ENCODE data around the gene TMEM212. TPM values are rescaled to one million over a fixed set of nuclear protein-coding genes. Genes with fewer than 3 reads are reported as not detected.

TMEM212 gene
- total RNA-seq, 4 donors from 2014 or later, result not detected

- H3K27ac ChIP-seq, result no peak overlapping the region
- no peaks in the 10 kb centered on the region for H3K27me3 ChIP-seq
- H3K4me3 ChIP-seq, result no peak overlapping the region
- no peaks in the 10 kb centered on the region for H3K9me3 ChIP-seq
- no peaks in the 10 kb centered on the region for H3K36me3 ChIP-seq
- ATAC-seq, result no peak
- TF ChIP-seq POLR2AphosphoS5 (IDR thresholded peaks at IDR 0.05), result no peak
- TF ChIP-seq, protein P1, sequence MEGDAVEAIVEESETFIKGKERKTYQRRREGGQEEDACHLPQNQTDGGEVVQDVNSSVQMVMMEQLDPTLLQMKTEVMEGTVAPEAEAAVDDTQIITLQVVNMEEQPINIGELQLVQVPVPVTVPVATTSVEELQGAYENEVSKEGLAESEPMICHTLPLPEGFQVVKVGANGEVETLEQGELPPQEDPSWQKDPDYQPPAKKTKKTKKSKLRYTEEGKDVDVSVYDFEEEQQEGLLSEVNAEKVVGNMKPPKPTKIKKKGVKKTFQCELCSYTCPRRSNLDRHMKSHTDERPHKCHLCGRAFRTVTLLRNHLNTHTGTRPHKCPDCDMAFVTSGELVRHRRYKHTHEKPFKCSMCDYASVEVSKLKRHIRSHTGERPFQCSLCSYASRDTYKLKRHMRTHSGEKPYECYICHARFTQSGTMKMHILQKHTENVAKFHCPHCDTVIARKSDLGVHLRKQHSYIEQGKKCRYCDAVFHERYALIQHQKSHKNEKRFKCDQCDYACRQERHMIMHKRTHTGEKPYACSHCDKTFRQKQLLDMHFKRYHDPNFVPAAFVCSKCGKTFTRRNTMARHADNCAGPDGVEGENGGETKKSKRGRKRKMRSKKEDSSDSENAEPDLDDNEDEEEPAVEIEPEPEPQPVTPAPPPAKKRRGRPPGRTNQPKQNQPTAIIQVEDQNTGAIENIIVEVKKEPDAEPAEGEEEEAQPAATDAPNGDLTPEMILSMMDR (IDR thresholded peaks at IDR 0.05), result no peak
- no peak for TF ChIP-seq POLR2A (IDR thresholded peaks at IDR 0.05)
- no peak for TF ChIP-seq EP300 (IDR thresholded peaks at IDR 0.05)
- no peaks in the 10 kb centered on the region for H3K4me1 ChIP-seq
Measured at GRCh38 chr3:171895291-171895690, 52.1 kb downstream of the TMEM212 start.

DNA sequence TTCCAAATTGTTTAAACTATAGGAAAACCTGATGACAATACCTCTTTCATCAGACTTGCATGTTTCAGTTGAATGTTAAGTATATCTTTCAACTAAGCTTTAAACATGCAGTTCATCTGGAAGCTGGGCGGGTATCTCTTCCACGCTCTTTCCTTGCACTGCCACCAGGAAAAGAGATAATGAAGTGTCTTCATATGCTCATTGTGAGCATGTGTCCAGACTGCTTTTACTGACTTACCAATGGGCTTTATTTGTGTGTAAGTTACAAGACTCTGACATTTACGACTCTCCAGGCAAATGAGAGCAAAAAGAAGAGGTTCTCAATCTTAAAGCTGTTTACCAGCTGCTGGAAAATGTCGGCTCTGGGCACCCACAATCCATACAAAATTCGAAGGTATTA, 52.8 kb downstream of the TMEM212 start:
- WGBS, 2 donors (ENCODE audit: low coverage in 1 of 2), result 74 to 90% methylated on average over 5 of the region's 5 CpGs
- H3K36me3 ChIP-seq, result no peaks in the 10 kb centered on the region
- TF ChIP-seq POLR2AphosphoS5 (IDR thresholded peaks at IDR 0.05) (no peak), EP300 (IDR thresholded peaks at IDR 0.05) (no peak), POLR2A (IDR thresholded peaks at IDR 0.05) (no peak)
- TF ChIP-seq, protein P1 (IDR thresholded peaks at IDR 0.05), result no peak
- ATAC-seq, result no peak
- H3K4me1 ChIP-seq, result no peaks in the 10 kb centered on the region
- H3K27ac ChIP-seq, result no peak overlapping the region
- H3K9me3 ChIP-seq, result no peaks in the 10 kb centered on the region
- no peak overlapping the region for H3K4me3 ChIP-seq
- no peaks in the 10 kb centered on the region for H3K27me3 ChIP-seq

- H3K4me1 ChIP-seq, result no peaks in the 10 kb centered on the region
- 83 to 100% methylated on average over 3 of the region's 3 CpGs for WGBS, 2 donors (ENCODE audit: low coverage in 1 of 2)
- H3K27ac ChIP-seq, result no peak overlapping the region
Measured at GRCh38 chr3:171896316-171896715, 53.2 kb downstream of the TMEM212 start.

DNA sequence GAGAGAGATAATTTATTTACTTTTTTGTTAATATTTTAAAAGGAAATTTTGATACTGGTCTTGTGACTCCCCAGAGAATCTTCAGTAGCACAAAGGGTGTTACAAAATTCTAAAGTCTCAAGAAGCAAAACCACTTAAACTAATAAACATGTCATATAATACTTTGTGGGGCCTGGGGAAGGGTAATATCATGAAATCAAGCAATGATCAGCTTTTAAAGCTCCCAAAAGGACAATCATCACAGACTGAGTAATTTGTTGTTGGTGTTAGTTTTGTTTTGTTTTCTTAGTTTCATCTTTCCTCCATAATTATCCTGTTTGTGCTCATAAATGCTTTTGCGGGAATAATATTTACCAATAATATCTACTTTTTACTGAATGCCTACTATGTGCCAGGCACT, 55.0 kb downstream of the TMEM212 start:
- Histone ChIP-seq H3K4me1 (no peaks in the 10 kb centered on the region), H3K4me3 (no peak overlapping the region), H3K27me3 (no peaks in the 10 kb centered on the region), H3K9me3 (no peaks in the 10 kb centered on the region), H3K36me3 (no peaks in the 10 kb centered on the region), H3K27ac (no peak overlapping the region)
- no peak for ATAC-seq
- 91 to 100% methylated on average over 1 of the region's 1 CpG for WGBS, 2 donors (ENCODE audit: low coverage in 1 of 2)
- TF ChIP-seq EP300 (IDR thresholded peaks at IDR 0.05) (no peak), POLR2A (IDR thresholded peaks at IDR 0.05) (no peak), POLR2AphosphoS5 (IDR thresholded peaks at IDR 0.05) (no peak)
- TF ChIP-seq, protein P1 (IDR thresholded peaks at IDR 0.05), result no peak

More at GRCh38 chr3:171896316-171896715, 53.2 kb downstream of the TMEM212 start:
- Histone ChIP-seq H3K4me3 (no peak overlapping the region), H3K36me3 (no peaks in the 10 kb centered on the region), H3K9me3 (no peaks in the 10 kb centered on the region), H3K27me3 (no peaks in the 10 kb centered on the region)
- TF ChIP-seq POLR2AphosphoS5 (IDR thresholded peaks at IDR 0.05), result no peak
- no peak for TF ChIP-seq POLR2A (IDR thresholded peaks at IDR 0.05)
- TF ChIP-seq EP300 (IDR thresholded peaks at IDR 0.05), result no peak
- TF ChIP-seq, protein P1 (IDR thresholded peaks at IDR 0.05), result no peak
- no peak for ATAC-seq

GRCh38 chr3:171900446-171900845, 57.3 kb downstream of the TMEM212 start:
- no peak for TF ChIP-seq EP300 (IDR thresholded peaks at IDR 0.05)
- TF ChIP-seq POLR2A (IDR thresholded peaks at IDR 0.05), result no peak
- TF ChIP-seq, protein P1 (IDR thresholded peaks at IDR 0.05), result no peak
- no peak for TF ChIP-seq POLR2AphosphoS5 (IDR thresholded peaks at IDR 0.05)
- ATAC-seq, result no peak
- H3K27me3 ChIP-seq, result no peaks in the 10 kb centered on the region
- H3K27ac ChIP-seq, result no peak overlapping the region
- WGBS, 2 donors (ENCODE audit: low coverage in 1 of 2), result 84 to 93% methylated on average over 6 to 9 of the region's 14 CpGs
- H3K9me3 ChIP-seq, result no peaks in the 10 kb centered on the region
- H3K4me3 ChIP-seq, result no peak overlapping the region
- H3K4me1 ChIP-seq, result no peaks in the 10 kb centered on the region
- no peaks in the 10 kb centered on the region for H3K36me3 ChIP-seq
